Gastroesophageal sphincter (tissue), 4 donors: ENCODE data around the gene TEDC2. TPM values are rescaled to one million over a fixed set of nuclear protein-coding genes. Genes with fewer than 3 reads are reported as not detected.

Experiments used
- ATAC-seq: fragments of 150-250 bp; one replicate; pipeline ENCODE4 v1.9.1; 2016; ENCODE audit warnings: mild to moderate bottlenecking, moderate library complexity
- H3K27ac ChIP-seq, 4 donors: fragments of 200-600 bp; sonication (generic) in 3 of 4; 1 replicate in 3 of 4; 2 replicates in 1 of 4; pipeline ENCODE4 v1.5.1; 2016 to 2019
- H3K27me3 ChIP-seq: fragments of 200-600 bp; sonication (generic); one replicate; pipeline ENCODE4 v1.5.1; 2019
- H3K36me3 ChIP-seq, 2 donors: fragments of 200-600 bp; sonication (generic); one replicate each; pipeline ENCODE4 v1.5.1; 2019; ENCODE audit warnings: control low read depth in 1 of 2
- H3K4me1 ChIP-seq, 3 donors: fragments of 200-600 bp; sonication (generic); 1 replicate in 2 of 3; 2 replicates in 1 of 3; pipeline ENCODE4 v1.5.1; 2016 to 2019; ENCODE audit warnings: control low read depth in 2 of 3
- H3K4me3 ChIP-seq, 2 donors: fragments of 200-600 bp; sonication (generic); one replicate each; pipeline ENCODE4 v1.5.1; 2019; ENCODE audit warnings: mild to moderate bottlenecking in 1 of 2, moderate library complexity in 1 of 2
- H3K9me3 ChIP-seq, 3 donors: fragments of 200-600 bp; sonication (generic); one replicate each; pipeline ENCODE4 v1.5.1; 2017 to 2019; ENCODE audit warnings: control low read depth in 2 of 3
- CTCF ChIP-seq, 4 experiments: fragments of 200-600 bp in 2 of 4; fragments of 450-650 bp in 2 of 4; sonication (generic) in 1 of 4; IDR thresholded peaks; one replicate each; pipeline ENCODE4 v1.5.1; 2017 to 2019; ENCODE audit warnings: antibody characterized with exemption in 4 of 4, mild to moderate bottlenecking in 2 of 4, moderate library complexity in 2 of 4
- EP300 ChIP-seq: sonication (generic); formaldehyde crosslinking; IDR thresholded peaks from one replicate; pipeline ENCODE4 v1.6.1; 2017; ENCODE audit warnings: antibody characterized with exemption, mild to moderate bottlenecking
- POLR2A ChIP-seq, 2 donors: fragments of 450-650 bp; IDR thresholded peaks; one replicate each; pipeline ENCODE4 v1.6.1; 2017; ENCODE audit warnings: antibody characterized with exemption in 2 of 2, mild to moderate bottlenecking in 2 of 2, moderate library complexity in 1 of 2
- POLR2AphosphoS5 ChIP-seq: sonication (generic); formaldehyde crosslinking; IDR thresholded peaks from one replicate; pipeline ENCODE4 v1.6.1; 2017; ENCODE audit warnings: antibody characterized with exemption
- WGBS, 2 donors: methylation state at CpG; one replicate each; pipeline ENCODE4 v1.1.5; 2018; ENCODE audit warnings: low coverage in 1 of 2; 5-methylcytosine and 5-hydroxymethylcytosine counted together
- total RNA-seq, 4 donors: library from RNA; depleted of rRNA; stranded (reverse); fragments of >200 nt; gene quantifications; one replicate each; pipeline ENCODE4 v1.1.0, GENCODE V29; 2016

Gene TEDC2
- total RNA-seq, 4 donors from 2014 or later = 1.0 to 2.5 TPM; not detected in 2

DNA sequence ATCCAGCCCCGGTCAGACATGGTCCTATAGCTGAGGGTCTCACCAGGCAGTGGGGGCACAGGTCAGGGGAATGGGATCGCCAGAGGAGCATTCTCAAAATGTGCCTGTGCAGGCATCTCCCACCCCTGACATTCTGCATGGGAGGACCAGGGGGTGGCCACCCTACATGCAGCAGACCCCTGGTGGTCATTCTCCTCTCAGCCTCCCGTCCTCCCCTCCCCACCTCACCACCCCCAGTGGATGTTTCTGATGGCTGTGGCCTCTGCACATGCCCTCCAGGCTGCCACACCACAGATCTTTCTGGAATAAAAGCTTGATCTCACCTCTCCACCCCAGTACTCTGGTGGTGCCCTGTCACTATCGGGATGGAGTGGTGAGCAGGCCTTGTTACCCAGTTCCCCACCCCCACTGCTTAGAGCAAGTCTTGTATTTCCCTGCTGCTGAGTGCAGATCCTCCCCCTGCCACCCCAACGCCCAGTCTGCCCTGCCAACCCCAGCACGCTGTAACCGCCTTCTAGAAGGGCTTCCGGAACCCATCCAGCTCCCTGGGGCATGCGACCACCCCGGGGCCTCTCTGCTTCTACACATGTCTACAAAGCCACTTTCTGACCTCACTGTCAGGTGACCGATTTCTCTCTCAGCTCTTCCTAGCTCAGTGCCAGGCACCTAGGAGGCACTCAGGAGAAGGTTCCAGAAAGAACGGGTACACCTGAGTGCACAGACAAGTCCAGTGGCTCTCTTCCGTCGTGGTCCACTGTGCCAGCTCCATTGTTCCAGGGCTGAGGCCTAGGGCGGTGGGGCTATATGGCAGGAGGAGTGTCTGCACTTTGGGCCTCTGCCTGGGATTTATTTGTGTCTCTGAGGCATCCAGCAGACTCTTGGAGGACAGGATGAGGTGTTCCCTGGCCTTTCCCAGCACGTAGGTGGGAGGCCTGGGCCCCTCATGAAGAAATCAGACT is 24.3 kb downstream of the TEDC2 start:
- WGBS, 2 donors = 84 to 96% methylated on average over 8 to 10 of the region's 16 CpGs
- TF ChIP-seq POLR2A (IDR thresholded peaks at IDR 0.05) = no peak
- no peak for TF ChIP-seq EP300
- ATAC-seq = no peak
- Histone ChIP-seq H3K27ac (peak overlapping the region in 3 of 4 donors; percentile 82 to 85 (median 84)), H3K4me1 (peaks cover 0 to 47% (median 10%) of the 10 kb centered on the region in 3 donors), H3K27me3 (no peaks in the 10 kb centered on the region), H3K9me3 (no peaks in the 10 kb centered on the region), H3K36me3 (peaks cover 0 to 8% of the 10 kb centered on the region in 2 donors), H3K4me3 (no peak overlapping the region)

GRCh38 chr16:2484898-2485508 is 25.1 kb downstream of the TEDC2 start:
- no peaks in the 10 kb centered on the region for H3K27me3 ChIP-seq
- peaks cover 0 to 12% of the 10 kb centered on the region in 2 donors for H3K36me3 ChIP-seq
- H3K27ac ChIP-seq = peak overlapping the region in 1 of 4 donors; percentile 17
- no peak for ATAC-seq
- no peak overlapping the region for H3K4me3 ChIP-seq
- WGBS, 2 donors = 94 to 100% methylated on average over 1 to 4 of the region's 13 CpGs
- H3K9me3 ChIP-seq = no peaks in the 10 kb centered on the region
- TF ChIP-seq POLR2AphosphoS5 (no peak), EP300 (no peak), CTCF (IDR thresholded peaks at IDR 0.05) (no peak), POLR2A (IDR thresholded peaks at IDR 0.05) (no peak)
- H3K4me1 ChIP-seq = peaks cover 0 to 47% (median 10%) of the 10 kb centered on the region in 3 donors

- no peak for ATAC-seq
- H3K4me3 ChIP-seq = no peak overlapping the region
- peaks cover 0 to 47% (median 10%) of the 10 kb centered on the region in 3 donors for H3K4me1 ChIP-seq
- no peak overlapping the region for H3K27ac ChIP-seq
- no CpG with 5 or more reads among the region's 33 CpGs for WGBS, 2 donors
- H3K36me3 ChIP-seq = peaks cover 0 to 21% of the 10 kb centered on the region in 2 donors
- no peaks in the 10 kb centered on the region for H3K27me3 ChIP-seq
- H3K9me3 ChIP-seq = no peaks in the 10 kb centered on the region
- TF ChIP-seq CTCF (IDR thresholded peaks at IDR 0.05) (no peak), POLR2A (IDR thresholded peaks at IDR 0.05) (no peak), EP300 (no peak), POLR2AphosphoS5 (no peak)
Observed at GRCh38 chr16:2485811-2486507, 26.1 kb downstream of the TEDC2 start.

- H3K36me3 ChIP-seq = peaks cover 0 to 21% of the 10 kb centered on the region in 2 donors
- no peak for ATAC-seq
- no peaks in the 10 kb centered on the region for H3K27me3 ChIP-seq
- 65 to 67% methylated on average over 12 to 14 of the region's 29 CpGs for WGBS, 2 donors
- H3K4me1 ChIP-seq = peaks cover 0 to 47% (median 10%) of the 10 kb centered on the region in 3 donors
- no peak for TF ChIP-seq POLR2A (IDR thresholded peaks at IDR 0.05)
- TF ChIP-seq CTCF (IDR thresholded peaks at IDR 0.05) = peak in 1 of 4 experiments; percentile 10
- no peak overlapping the region for H3K27ac ChIP-seq
- H3K9me3 ChIP-seq = no peaks in the 10 kb centered on the region
- H3K4me3 ChIP-seq = no peak overlapping the region
Observed at GRCh38 chr16:2486645-2487516, 27.0 kb downstream of the TEDC2 start.
